ENCODE results near the gene SLC12A9. TPM values are rescaled to one million over a fixed set of nuclear protein-coding genes. Genes with fewer than 3 reads are reported as not detected.

Gene SLC12A9
- polyA plus RNA-seq, 1 donor: 26.0 TPM

- H3K27ac ChIP-seq (ENCODE audit: low read length): no peak overlapping the region
- DNase-seq: no peak
- peaks cover 11% of the 10 kb centered on the region for H3K9me3 ChIP-seq (ENCODE audit: control insufficient read depth, low read depth, low read length)
- whole genome bisulfite sequencing (ENCODE audit: insufficient coverage, low lambda C conversion rate): 74% methylated on average over 2 of the region's 8 CpGs
- H3K4me3 ChIP-seq (ENCODE audit: low read length): no peak overlapping the region
- H3K36me3 ChIP-seq (ENCODE audit: control insufficient read depth, insufficient read depth, low read length): peaks cover 21% of the 10 kb centered on the region
- H3K4me1 ChIP-seq (ENCODE audit: control insufficient read depth, insufficient read depth, low read length): peaks cover 43% of the 10 kb centered on the region
- peaks cover 31% of the 10 kb centered on the region for H3K27me3 ChIP-seq (ENCODE audit: control insufficient read depth, insufficient read depth, low read length)
These were observed 39.2 kb downstream of the SLC12A9 start for GRCh38 chr7:100891568-100892247.

GRCh38 chr7:100892364-100893317 is 40.1 kb downstream of the SLC12A9 start:
- no peak for DNase-seq
- Histone ChIP-seq H3K4me1 (ENCODE audit: control insufficient read depth, insufficient read depth, low read length) (peaks cover 48% of the 10 kb centered on the region), H3K4me3 (ENCODE audit: low read length) (no peak overlapping the region), H3K27me3 (ENCODE audit: control insufficient read depth, insufficient read depth, low read length) (peaks cover 35% of the 10 kb centered on the region), H3K36me3 (ENCODE audit: control insufficient read depth, insufficient read depth, low read length) (peaks cover 11% of the 10 kb centered on the region), H3K27ac (ENCODE audit: low read length) (no peak overlapping the region), H3K9me3 (ENCODE audit: control insufficient read depth, low read depth, low read length) (peaks cover 11% of the 10 kb centered on the region)
- WGBS (ENCODE audit: insufficient coverage, low lambda C conversion rate): 83% methylated on average over 2 of the region's 44 CpGs

GRCh38 chr7:100893318-100893895 is 40.9 kb downstream of the SLC12A9 start:
- Histone ChIP-seq H3K27ac (ENCODE audit: low read length) (no peak overlapping the region), H3K36me3 (ENCODE audit: control insufficient read depth, insufficient read depth, low read length) (peaks cover 4% of the 10 kb centered on the region), H3K4me1 (ENCODE audit: control insufficient read depth, insufficient read depth, low read length) (peaks cover 43% of the 10 kb centered on the region), H3K9me3 (ENCODE audit: control insufficient read depth, low read depth, low read length) (peaks cover 11% of the 10 kb centered on the region), H3K27me3 (ENCODE audit: control insufficient read depth, insufficient read depth, low read length) (peaks cover 35% of the 10 kb centered on the region), H3K4me3 (ENCODE audit: low read length) (no peak overlapping the region)
- WGBS (ENCODE audit: insufficient coverage, low lambda C conversion rate): no CpG with 5 or more reads among the region's 32 CpGs
- no peak for DNase-seq

- Histone ChIP-seq H3K9me3 (ENCODE audit: control insufficient read depth, low read depth, low read length) (peaks cover 11% of the 10 kb centered on the region), H3K27ac (ENCODE audit: low read length) (no peak overlapping the region), H3K4me3 (ENCODE audit: low read length) (peak overlapping the region; percentile 54), H3K27me3 (ENCODE audit: control insufficient read depth, insufficient read depth, low read length) (peaks cover 35% of the 10 kb centered on the region), H3K4me1 (ENCODE audit: control insufficient read depth, insufficient read depth, low read length) (peaks cover 36% of the 10 kb centered on the region), H3K36me3 (ENCODE audit: control insufficient read depth, insufficient read depth, low read length) (no peaks in the 10 kb centered on the region)
- no peak for DNase-seq
- no CpG with 5 or more reads among the region's 40 CpGs for WGBS (ENCODE audit: insufficient coverage, low lambda C conversion rate)
These were observed 41.6 kb downstream of the SLC12A9 start for GRCh38 chr7:100893910-100894721.

- Histone ChIP-seq H3K27me3 (ENCODE audit: control insufficient read depth, insufficient read depth, low read length) (peaks cover 35% of the 10 kb centered on the region), H3K9me3 (ENCODE audit: control insufficient read depth, low read depth, low read length) (peaks cover 11% of the 10 kb centered on the region), H3K4me3 (ENCODE audit: low read length) (peak overlapping the region; percentile 54), H3K36me3 (ENCODE audit: control insufficient read depth, insufficient read depth, low read length) (no peaks in the 10 kb centered on the region), H3K27ac (ENCODE audit: low read length) (no peak overlapping the region), H3K4me1 (ENCODE audit: control insufficient read depth, insufficient read depth, low read length) (peaks cover 33% of the 10 kb centered on the region)
- WGBS (ENCODE audit: insufficient coverage, low lambda C conversion rate): no CpG with 5 or more reads among the region's 83 CpGs
- DNase-seq: peak in 1 of 2 donors; percentile 48
These were observed 42.6 kb downstream of the SLC12A9 start for GRCh38 chr7:100894860-100895700.

GRCh38 chr7:100895701-100895955 is 43.1 kb downstream of the SLC12A9 start, which contains the start of gene ACHE:
Gene ACHE (minus strand): TSS chr7:100895888. CDS start chr7:100894232, 1,656 bp downstream.
- peaks cover 35% of the 10 kb centered on the region for H3K27me3 ChIP-seq (ENCODE audit: control insufficient read depth, insufficient read depth, low read length)
- WGBS (ENCODE audit: insufficient coverage, low lambda C conversion rate): no CpG with 5 or more reads among the region's 32 CpGs
- H3K9me3 ChIP-seq (ENCODE audit: control insufficient read depth, low read depth, low read length): peaks cover 11% of the 10 kb centered on the region
- DNase-seq: peak in 1 of 2 donors; percentile 45
- H3K36me3 ChIP-seq (ENCODE audit: control insufficient read depth, insufficient read depth, low read length): no peaks in the 10 kb centered on the region
- peaks cover 27% of the 10 kb centered on the region for H3K4me1 ChIP-seq (ENCODE audit: control insufficient read depth, insufficient read depth, low read length)
- peak within 1 kb of the TSS; percentile 51 for H3K27ac ChIP-seq (ENCODE audit: low read length)
- H3K4me3 ChIP-seq (ENCODE audit: low read length): peak within 1 kb of the TSS; percentile 54

- H3K9me3 ChIP-seq (ENCODE audit: control insufficient read depth, low read depth, low read length): peaks cover 11% of the 10 kb centered on the region
- no CpG with 5 or more reads among the region's 54 CpGs for WGBS (ENCODE audit: insufficient coverage, low lambda C conversion rate)
- H3K27me3 ChIP-seq (ENCODE audit: control insufficient read depth, insufficient read depth, low read length): peaks cover 31% of the 10 kb centered on the region
- DNase-seq: peak; percentile 76 to 88
- peak overlapping the region; percentile 51 for H3K27ac ChIP-seq (ENCODE audit: low read length)
- peak overlapping the region; percentile 31 for H3K4me3 ChIP-seq (ENCODE audit: low read length)
- H3K4me1 ChIP-seq (ENCODE audit: control insufficient read depth, insufficient read depth, low read length): peaks cover 27% of the 10 kb centered on the region
- H3K36me3 ChIP-seq (ENCODE audit: control insufficient read depth, insufficient read depth, low read length): no peaks in the 10 kb centered on the region
These were observed 43.6 kb downstream of the SLC12A9 start for GRCh38 chr7:100895956-100896731.

GRCh38 chr7:100896732-100897608 is 44.5 kb downstream of the SLC12A9 start:
- H3K36me3 ChIP-seq (ENCODE audit: control insufficient read depth, insufficient read depth, low read length): no peaks in the 10 kb centered on the region
- H3K4me3 ChIP-seq (ENCODE audit: low read length): peak overlapping the region; percentile 3
- H3K9me3 ChIP-seq (ENCODE audit: control insufficient read depth, low read depth, low read length): peaks cover 11% of the 10 kb centered on the region
- H3K27ac ChIP-seq (ENCODE audit: low read length): peak overlapping the region; percentile 82
- peaks cover 29% of the 10 kb centered on the region for H3K27me3 ChIP-seq (ENCODE audit: control insufficient read depth, insufficient read depth, low read length)
- WGBS (ENCODE audit: insufficient coverage, low lambda C conversion rate): no CpG with 5 or more reads among the region's 95 CpGs
- peaks cover 26% of the 10 kb centered on the region for H3K4me1 ChIP-seq (ENCODE audit: control insufficient read depth, insufficient read depth, low read length)
- DNase-seq: peak in 1 of 2 donors; percentile 75

All from large intestine (tissue), 3 donors.